Fibroblast of skin of left biceps (primary cell): ENCODE results near the gene ROPN1L.

ENCODE experiments used
- DNase-seq, 2 experiments: peaks; one replicate each; pipeline ENCODE4 v3.0.0-alpha.2; 2013; ENCODE audit warnings: low read depth in 2 of 2

ROPN1L gene

GRCh38 chr5:10457682-10458574, 16.2 kb downstream of the ROPN1L start:
- no peak for DNase-seq

GRCh38 chr5:10459080-10460055, 17.7 kb downstream of the ROPN1L start:
- no peak for DNase-seq

GRCh38 chr5:10460252-10460906, 18.7 kb downstream of the ROPN1L start:
- DNase-seq = no peak

DNA sequence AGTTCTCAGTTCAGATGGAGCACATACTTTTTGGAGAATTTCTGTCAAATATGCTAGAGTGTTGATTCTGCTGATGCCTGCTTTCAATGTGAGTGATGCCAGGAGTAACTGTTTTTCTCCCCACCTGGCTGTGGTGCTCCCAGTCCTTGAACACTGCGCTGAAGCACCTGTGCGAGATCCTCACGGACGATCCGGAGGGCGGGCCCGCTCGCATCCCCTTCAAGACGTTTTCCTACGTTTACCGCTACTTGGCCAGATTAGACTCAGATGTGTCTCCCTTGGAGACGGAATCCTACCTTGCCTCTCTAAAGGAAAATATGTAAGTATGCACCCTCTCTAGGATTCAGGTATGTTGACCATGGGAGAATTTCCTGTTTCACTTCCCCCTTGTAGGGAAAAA, 19.4 kb downstream of the ROPN1L start:
- DNase-seq = no peak

DNA sequence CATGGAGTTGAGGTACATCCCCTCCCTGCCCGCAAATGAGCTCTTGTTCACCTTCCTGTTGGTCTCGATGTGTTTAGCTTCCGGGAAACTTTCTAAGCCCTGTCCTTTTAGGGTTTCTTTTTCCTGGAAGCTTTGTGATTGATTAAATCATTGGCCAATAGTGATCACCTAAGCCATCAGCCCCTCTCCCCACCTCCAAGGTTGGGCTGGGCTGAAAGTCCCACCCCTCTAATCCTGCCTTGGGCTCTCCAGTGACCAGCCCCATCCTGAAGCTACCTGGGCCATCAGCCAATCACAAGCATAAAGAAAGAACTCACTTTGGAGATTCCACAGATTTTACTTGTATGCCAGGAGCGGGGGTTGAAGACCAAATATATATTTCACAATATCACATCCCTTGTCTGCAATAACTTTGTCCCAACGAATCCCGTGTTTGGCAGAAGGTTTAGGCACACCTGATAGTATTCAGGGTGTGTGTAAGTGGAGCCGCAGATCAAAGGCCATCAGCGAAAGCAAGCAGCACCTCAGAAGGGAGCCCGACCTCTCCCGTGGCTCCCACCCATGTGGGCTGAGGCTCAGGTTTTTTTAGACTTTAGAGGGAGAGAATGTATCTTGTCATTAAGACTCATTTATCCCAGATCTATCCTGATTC, 20.4 kb downstream of the ROPN1L start:
- DNase-seq = no peak

DNA sequence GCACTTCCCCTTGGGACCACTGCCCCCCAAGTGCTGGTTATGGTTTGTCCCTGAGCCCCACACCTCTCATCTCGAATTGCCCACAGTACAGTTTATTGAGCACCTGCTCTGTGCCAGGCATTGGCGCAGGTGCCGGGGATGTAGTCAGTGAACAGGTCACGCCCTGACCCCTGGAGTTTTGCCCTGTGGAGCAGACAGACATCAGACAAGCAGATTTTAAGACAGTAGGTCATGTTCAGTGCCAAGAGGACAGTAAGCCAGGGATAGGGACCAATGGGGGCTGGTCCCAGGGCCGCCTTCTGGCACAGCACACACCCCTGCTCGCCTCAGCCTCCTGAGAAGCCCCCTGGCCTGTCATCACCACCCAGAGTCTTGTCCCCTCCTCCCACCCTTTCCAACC, 21.9 kb downstream of the ROPN1L start:
- no peak for DNase-seq

DNA sequence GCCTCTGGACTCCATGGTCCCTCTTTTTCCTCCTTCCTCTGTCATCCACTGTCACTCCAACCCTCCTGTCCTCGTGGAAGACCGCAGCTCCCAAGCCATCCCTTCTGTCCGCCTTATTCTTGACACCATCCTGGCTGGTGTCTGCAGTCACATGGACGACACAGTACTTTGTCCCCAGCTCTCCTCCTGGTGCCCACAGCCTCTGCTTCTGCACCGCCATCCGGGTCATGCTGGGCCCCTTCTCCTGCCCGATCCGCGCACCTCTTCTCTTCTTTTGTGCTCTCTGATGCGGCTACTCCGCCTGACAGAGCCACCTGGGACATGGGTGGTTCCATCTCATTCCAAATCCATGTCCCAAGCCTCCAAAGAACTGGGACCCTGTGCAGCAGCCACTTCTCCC, 22.5 kb downstream of the ROPN1L start:
- DNase-seq = no peak

DNA sequence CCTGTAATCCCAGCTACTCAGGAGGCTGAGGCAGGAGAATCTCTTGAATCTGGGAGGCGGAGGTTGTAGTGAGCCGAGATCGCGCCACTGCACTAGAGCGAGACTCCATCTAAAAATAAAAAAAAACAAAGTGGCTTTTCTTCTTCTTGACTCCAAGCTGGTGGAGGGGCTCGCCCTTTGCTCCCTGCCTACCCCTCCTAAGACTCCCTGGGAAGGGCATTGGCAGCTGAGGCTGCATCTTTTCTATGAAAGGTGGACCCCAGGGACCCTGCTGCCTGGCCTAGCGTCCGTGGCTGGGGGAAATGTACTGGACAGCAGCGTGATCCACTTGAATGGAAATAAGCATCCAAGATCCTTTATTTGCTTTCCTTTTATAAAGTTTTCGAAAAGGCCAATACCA, 24.0 kb downstream of the ROPN1L start:
- no peak for DNase-seq

DNA sequence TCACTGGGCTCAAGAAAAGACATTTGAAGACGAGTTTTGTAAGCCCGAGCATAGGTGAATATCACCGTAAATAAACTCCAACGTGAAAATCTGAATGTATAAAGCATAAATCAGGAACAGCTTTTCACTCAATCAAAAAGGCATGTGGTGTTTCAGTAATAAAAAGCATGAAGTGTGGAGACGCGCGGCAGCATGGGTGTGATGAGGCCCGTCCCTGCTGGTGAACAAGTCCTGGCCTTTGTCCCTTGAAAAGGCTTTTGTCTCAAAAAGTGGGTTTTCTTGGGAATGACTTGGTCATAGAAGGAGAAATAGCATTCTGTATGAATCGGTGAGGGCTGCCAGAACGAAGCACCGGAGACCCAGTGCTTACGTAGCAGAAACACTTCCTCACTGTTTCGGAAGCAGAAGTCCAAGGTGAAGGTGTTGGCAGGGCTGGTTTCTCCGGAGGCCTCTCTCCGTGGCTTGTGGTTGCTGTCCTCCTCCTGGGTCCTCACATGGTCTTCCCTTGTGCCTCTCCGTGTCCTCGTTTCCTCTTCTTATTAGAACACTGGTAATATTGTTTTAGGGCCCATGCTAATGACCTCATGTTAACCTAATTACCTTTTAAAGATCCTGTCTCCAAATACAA, 24.9 kb downstream of the ROPN1L start:
- no peak for DNase-seq

DNA sequence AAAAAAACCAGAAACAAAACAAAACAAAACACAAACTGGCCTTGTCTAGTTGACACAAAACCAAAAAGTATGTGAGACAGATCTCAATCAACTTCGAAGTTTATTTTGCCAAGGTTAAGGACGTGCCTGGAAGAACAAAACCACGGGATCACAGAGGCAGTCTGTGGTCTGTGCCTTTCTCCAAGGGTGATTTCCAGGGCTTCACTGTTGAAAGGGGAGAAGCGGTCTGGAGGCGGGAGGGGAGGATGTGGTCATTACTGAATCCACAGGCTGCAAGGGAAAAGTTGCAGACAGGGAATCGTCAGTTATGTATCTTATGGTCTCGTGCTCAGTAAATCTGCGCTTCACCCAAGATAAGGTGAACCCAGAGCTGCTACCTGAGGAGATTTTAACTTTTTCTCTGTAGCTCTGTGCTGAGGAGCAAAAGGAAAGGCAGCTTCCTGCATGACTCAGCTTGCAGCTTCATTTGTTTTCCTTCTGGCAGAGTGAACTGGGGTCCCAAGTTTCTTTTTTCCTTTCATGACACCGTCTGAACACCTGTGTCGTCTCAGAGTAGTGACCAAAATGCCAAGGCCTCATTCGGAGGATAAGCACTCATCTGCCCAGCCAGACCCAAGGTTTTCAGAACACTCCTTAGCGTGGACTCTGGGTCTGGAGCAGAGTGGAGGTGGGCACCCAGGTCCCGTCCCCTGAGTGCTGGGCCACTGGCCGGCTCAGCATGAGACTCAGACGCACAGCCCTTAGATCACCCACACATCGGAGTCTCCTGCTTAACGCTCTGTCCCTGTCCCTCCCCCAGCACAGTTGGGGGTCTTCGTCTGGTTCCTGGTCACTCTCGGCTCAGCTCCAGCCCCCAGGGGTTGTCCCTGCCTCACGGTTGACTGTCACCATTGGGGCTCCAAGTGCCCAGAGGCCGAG, 25.9 kb downstream of the ROPN1L start:
- DNase-seq = no peak

DNA sequence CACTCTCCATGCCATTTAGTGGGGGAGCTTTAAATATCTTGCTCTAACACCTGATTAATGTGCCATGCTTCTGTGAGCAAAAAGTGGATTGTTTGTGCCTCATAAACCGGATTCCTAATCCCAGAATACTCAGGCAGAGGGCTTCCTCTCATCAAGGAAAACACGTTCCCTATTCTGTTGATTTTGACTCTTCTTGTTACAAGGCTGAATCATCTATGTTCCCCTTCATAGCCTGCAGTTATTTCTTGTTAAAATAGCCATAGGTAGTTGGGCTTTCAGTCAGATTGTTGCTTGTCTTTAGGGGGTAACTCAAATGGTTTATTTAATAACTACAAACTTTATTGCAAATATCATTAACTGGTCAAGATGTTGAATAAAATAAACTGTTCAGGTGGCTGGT, 26.6 kb downstream of the ROPN1L start:
- no peak for DNase-seq

DNA sequence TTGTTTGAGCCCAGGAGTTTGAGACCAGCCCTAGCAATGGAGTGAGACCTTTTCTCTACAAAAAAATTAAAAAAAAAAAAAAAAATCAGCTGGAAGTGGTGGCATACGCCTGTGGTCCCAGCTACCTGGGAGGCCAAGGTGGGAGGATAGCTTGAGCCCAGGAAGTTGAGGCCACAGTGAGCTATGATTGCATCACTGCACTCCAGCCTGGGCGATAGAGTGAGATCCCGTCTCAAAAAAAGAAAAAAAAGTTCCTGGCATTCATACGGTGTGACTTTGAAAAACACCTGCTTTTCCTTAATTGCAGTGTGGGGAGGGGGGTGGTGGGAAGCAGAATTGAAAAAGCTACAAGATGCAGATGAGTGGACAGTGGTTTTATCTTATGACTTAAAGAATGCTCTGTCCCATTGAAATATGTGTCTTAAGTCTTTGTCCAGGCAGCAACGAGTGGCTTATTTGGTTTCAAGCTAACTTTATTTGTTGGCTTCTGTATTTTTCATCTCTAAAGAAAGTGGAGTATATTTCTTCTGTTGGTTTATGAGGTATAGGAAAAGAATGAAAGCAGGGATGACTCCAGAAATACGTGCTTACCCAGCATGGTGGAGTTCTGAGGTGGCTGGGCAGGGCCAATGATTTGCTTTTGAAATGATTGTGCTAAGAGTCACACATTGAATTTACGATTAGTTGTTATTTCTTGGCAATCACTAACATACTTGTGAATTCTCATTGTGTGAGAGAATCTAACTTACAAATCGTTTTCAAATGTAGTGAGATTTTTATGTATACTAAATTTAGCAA, 27.8 kb downstream of the ROPN1L start:
- peak; percentile 85 to 88 for DNase-seq

GRCh38 chr5:10470669-10471068, 29.0 kb downstream of the ROPN1L start:
- no peak for DNase-seq

DNA sequence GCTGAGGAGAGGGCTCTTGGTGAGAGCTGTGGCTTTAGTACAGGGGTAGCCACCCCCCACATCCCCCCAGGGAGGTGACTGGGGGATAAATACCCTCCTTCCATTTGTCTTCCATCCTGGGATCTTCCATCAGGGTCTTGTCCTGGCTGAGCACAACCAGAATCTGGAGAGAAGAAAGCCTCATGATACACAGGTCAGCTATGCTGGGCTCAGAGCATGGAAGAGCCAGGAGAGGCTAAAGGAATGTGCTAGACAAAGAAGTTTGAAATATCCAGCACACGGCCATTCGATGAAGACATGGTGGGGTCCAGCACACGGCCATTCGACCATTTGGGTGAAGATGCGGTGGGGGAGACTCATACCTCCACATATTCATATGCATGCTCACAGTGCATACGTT, 30.0 kb downstream of the ROPN1L start:
- no peak for DNase-seq

- DNase-seq = peak; percentile 65 to 74
Measured at GRCh38 chr5:10474521-10475075, 32.9 kb downstream of the ROPN1L start.

DNA sequence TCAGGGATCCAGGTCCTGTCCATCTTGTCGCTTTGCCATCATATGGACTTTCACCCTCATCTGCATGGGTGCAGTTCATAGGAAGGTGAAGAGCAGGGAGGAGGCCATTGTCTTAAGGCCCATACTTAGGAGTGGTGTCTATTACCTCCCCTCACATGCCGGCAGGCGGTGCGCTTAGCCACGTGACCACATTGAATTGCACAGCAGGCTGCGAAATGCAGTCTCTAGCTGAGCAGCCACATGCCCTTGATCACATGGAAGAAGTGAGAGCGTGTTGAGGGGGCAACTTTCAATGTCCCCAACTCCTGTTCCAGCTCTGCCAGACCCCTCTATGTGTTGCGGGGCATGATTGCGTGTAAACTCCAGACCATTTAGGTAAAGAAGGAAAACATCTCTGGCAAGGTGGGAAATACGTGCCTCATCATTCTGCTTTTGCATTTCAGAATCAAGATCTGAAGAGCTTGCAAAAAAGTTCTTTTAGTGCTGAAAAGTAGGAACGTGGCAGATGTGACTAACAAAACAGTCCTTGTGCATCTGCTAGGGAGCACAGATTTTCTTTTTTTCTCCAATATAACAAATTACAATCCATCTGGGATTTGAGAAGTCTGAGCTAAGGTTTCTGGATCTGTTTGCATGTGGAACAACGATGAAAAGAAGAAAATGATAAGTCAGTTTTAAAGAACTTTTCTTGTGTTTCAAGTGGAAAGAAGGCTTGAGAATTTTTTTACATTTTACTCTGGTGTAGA, 34.4 kb downstream of the ROPN1L start:
- no peak for DNase-seq

DNA sequence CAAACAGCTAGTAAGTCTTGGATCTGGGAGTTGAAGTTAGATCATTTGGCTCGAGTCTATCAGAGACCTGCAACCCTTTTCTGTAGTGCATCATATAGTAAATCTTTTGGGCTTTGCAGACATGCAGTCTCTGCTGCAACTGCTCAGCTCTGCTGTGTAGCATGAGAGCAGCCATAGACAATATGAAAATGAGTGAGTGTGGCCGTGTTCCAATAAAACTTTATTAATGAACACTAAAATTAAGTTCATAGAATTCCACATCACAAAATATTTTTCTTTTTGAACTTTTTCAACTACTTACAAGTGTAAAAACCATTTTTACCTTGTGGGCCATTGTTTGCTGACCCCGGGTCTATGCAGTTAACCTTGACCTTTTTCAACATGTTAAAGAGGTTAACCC, 35.2 kb downstream of the ROPN1L start:
- DNase-seq = no peak

DNA sequence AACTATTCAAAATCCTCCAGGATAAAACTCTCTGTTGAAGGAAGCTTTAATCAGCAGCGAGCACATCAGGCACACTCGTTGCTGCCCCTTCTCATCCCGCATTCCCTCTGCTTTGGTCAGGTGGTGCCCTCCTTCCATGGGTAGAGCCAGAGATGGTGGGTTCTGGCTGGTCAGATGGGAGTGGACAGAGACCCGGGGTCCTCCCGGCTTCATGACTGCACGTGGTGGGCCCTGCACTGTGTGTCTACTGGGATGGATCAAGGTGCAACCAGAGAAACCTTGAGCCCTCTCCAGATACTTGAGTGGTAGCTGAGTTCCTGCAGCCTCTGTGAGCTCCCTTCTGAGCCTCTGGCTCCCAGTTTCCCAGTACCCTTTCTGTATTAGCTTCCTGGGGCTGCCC, 36.3 kb downstream of the ROPN1L start:
- DNase-seq = no peak
